Measurements from ENCODE around the gene IL4R.
"Not testable (repeated sequence)": the region's sequence is repeated elsewhere in the genome, so short reads cannot be mapped to it uniquely, and the experiment has no call there.

The IL4R gene

GRCh38 chr16:27269300-27270150 is 44.2 kb upstream of the IL4R start:
- Histone ChIP-seq H3K27me3 (replicated peaks; ENCODE audit: control insufficient read depth, insufficient read depth, low read length) (no peaks in the 10 kb centered on the region), H3K36me3 (ENCODE audit: control insufficient read depth, insufficient read depth, low read length) (no peaks in the 10 kb centered on the region), H3K4me3 (replicated peaks; ENCODE audit: low read depth, low read length) (peak overlapping the region; percentile 96)
- no peak for TF ChIP-seq CTCF (IDR thresholded peaks at IDR 0.05; ENCODE audit: insufficient read depth, low read length, poor library complexity, severe bottlenecking)
- no peak for DNase-seq (ENCODE audit: extremely low read depth, insufficient read length)

- DNase-seq (ENCODE audit: extremely low read depth, insufficient read length), result no peak
- Histone ChIP-seq H3K27me3 (replicated peaks; ENCODE audit: control insufficient read depth, insufficient read depth, low read length) (no peaks in the 10 kb centered on the region), H3K36me3 (ENCODE audit: control insufficient read depth, insufficient read depth, low read length) (no peaks in the 10 kb centered on the region), H3K4me3 (replicated peaks; ENCODE audit: low read depth, low read length) (no peak overlapping the region)
- no peak for TF ChIP-seq CTCF (IDR thresholded peaks at IDR 0.05; ENCODE audit: insufficient read depth, low read length, poor library complexity, severe bottlenecking)
Measured at GRCh38 chr16:27270349-27270748, 43.4 kb upstream of the IL4R start.

GRCh38 chr16:27272076-27272475 is 41.7 kb upstream of the IL4R start:
- Histone ChIP-seq H3K4me3 (replicated peaks; ENCODE audit: low read depth, low read length) (no peak overlapping the region), H3K27me3 (replicated peaks; ENCODE audit: control insufficient read depth, insufficient read depth, low read length) (no peaks in the 10 kb centered on the region), H3K36me3 (ENCODE audit: control insufficient read depth, insufficient read depth, low read length) (no peaks in the 10 kb centered on the region)
- no peak for DNase-seq (ENCODE audit: extremely low read depth, insufficient read length)
- TF ChIP-seq CTCF (IDR thresholded peaks at IDR 0.05; ENCODE audit: insufficient read depth, low read length, poor library complexity, severe bottlenecking), result no peak

GRCh38 chr16:27272697-27273096 is 41.1 kb upstream of the IL4R start:
- DNase-seq (ENCODE audit: extremely low read depth, insufficient read length); H3K4me3 ChIP-seq (replicated peaks; ENCODE audit: low read depth, low read length); H3K36me3 ChIP-seq (ENCODE audit: control insufficient read depth, insufficient read depth, low read length); H3K27me3 ChIP-seq (replicated peaks; ENCODE audit: control insufficient read depth, insufficient read depth, low read length): not testable (repeated sequence)

GRCh38 chr16:27273330-27273669 is 40.5 kb upstream of the IL4R start:
- Histone ChIP-seq H3K27me3 (replicated peaks; ENCODE audit: control insufficient read depth, insufficient read depth, low read length) (no peaks in the 10 kb centered on the region), H3K36me3 (ENCODE audit: control insufficient read depth, insufficient read depth, low read length) (no peaks in the 10 kb centered on the region), H3K4me3 (replicated peaks; ENCODE audit: low read depth, low read length) (no peak overlapping the region)
- no peak for TF ChIP-seq CTCF (IDR thresholded peaks at IDR 0.05; ENCODE audit: insufficient read depth, low read length, poor library complexity, severe bottlenecking)
- no peak for DNase-seq (ENCODE audit: extremely low read depth, insufficient read length)

GRCh38 chr16:27273670-27274423 is 39.9 kb upstream of the IL4R start:
- DNase-seq (ENCODE audit: extremely low read depth, insufficient read length), result no peak
- no peak for TF ChIP-seq CTCF (IDR thresholded peaks at IDR 0.05; ENCODE audit: insufficient read depth, low read length, poor library complexity, severe bottlenecking)
- no peak overlapping the region for H3K4me3 ChIP-seq (replicated peaks; ENCODE audit: low read depth, low read length)
- no peaks in the 10 kb centered on the region for H3K36me3 ChIP-seq (ENCODE audit: control insufficient read depth, insufficient read depth, low read length)
- H3K27me3 ChIP-seq (replicated peaks; ENCODE audit: control insufficient read depth, insufficient read depth, low read length), result no peaks in the 10 kb centered on the region

- DNase-seq (ENCODE audit: extremely low read depth, insufficient read length); H3K27me3 ChIP-seq (replicated peaks; ENCODE audit: control insufficient read depth, insufficient read depth, low read length); H3K36me3 ChIP-seq (ENCODE audit: control insufficient read depth, insufficient read depth, low read length); H3K4me3 ChIP-seq (replicated peaks; ENCODE audit: low read depth, low read length): not testable (repeated sequence)
Measured at GRCh38 chr16:27274424-27274874, 39.3 kb upstream of the IL4R start.

Measured in GM06990 (cell line).